HK-2 (cell line): Measurements from ENCODE around the gene ELOVL5.

Experiments used
- DNase-seq: peaks from one replicate; pipeline ENCODE4 v3.0.0-alpha.2; 2018; ENCODE audit not compliant: unreplicated experiment

The ELOVL5 gene

DNA sequence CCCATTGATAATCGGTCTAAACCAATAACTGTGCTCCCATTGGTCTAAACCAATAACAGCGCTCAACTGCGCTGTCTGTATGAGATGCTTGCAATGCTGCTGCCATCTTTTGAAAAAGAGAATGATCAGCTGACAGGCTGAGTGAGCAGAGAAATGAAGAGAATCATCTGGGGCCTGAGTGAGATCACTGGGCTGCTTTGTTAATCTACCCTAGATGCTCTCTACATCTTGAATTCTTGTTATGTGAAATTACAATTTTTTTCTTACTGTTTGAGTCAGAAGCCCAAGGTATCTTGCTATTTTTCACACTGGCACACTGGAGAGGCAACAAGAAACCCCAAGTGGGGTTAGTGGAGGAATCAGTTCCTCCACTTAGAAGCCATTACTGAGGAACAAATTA lies 108.6 kb downstream of the ELOVL5 start:
- no peak for DNase-seq

DNA sequence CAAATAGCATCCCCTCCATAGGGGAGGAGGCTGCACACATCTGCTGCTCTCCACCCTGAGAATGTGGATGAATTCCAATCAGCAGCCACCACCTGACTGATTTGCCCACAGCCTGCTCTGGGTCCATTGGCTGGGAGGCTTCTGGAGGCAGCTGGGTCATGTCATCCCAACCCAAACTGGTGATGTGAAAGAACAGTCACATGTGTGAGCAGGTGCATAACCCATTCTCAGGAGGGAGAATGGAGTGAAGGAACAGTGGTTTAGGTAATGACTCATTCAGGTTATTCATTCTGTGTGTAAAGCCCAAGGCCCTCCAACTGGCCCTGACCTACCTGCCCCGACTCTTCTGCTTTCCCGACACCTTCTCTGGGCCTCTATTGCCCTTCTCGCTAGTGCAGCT lies 109.2 kb downstream of the ELOVL5 start:
- DNase-seq, result no peak

DNA sequence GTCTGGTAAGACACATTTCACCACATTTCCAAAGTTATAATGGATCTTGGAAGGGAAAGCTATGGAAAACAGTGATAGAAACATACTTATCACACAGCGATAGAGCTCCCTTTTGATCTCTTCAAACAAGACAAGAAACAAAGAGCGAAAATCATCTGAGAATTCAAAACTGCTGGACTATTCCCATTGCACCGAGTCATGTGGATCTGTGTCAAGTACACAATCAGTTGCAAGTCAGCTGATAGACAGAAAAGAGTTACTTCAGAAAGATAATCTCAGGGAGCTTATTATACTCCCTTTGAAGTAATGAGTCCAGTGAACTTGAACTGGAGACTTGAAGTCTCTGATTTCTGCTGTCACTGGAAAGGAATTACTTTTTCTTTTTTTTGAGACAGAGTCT lies 110.4 kb downstream of the ELOVL5 start:
- no peak for DNase-seq

DNA sequence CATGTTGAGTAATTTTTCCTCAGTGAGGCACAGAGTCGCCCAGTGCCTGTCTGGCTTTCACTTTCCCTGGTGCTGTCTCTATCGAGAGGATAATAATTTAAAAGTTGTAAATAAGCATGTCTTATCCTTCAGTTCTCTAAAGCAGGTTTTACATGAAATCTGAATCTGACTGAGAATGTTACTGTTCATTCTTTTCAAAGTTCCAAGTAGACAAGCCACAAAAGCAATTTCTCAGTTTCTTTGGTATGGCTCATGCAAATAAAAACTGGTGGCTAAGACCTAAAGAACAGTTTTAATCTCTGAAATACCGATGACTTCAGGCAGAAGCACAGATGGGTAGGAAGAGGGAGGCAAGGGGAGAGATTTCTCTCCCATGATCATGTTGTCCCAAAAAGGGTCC lies 112.5 kb downstream of the ELOVL5 start:
- no peak for DNase-seq

DNA sequence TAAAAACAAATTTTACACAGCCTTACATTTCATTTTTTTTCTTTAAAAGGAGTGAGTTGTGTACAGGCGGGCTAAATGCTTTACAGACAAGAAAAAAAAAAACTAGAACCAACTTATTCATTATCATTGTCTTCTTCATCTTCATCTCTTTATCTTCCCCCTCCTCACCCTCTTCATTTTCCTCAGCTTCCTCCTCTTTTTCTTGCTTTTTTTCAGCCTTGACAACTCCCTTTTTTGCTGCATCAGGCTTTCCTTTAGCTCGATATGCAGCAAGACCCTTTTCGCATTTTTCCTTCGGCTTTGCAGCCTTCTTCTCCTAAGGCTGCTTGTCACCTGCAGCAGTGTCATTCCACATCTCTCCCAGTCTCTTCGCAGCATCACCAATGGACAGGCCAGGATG lies 113.2 kb downstream of the ELOVL5 start:
- DNase-seq, result no peak

DNA sequence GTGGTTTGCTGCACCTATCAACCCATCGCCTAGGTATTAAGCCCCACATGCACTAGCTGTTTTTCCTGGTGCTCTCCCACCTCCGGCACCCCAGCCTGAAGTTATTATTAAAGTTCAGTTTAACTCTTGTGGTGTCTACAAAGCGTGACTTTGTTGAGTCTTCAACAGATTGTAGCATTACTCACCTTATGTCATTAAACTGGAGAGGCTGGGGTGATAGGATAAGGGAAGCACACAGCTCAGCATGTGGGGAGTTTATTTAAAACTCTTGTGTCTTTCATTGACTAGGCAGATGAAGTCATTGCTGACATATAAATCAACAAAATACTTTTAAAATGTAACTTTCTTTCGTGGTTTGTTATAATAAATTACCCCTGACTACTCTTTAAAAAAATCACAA lies 115.4 kb downstream of the ELOVL5 start:
- peak; percentile 21 for DNase-seq

DNA sequence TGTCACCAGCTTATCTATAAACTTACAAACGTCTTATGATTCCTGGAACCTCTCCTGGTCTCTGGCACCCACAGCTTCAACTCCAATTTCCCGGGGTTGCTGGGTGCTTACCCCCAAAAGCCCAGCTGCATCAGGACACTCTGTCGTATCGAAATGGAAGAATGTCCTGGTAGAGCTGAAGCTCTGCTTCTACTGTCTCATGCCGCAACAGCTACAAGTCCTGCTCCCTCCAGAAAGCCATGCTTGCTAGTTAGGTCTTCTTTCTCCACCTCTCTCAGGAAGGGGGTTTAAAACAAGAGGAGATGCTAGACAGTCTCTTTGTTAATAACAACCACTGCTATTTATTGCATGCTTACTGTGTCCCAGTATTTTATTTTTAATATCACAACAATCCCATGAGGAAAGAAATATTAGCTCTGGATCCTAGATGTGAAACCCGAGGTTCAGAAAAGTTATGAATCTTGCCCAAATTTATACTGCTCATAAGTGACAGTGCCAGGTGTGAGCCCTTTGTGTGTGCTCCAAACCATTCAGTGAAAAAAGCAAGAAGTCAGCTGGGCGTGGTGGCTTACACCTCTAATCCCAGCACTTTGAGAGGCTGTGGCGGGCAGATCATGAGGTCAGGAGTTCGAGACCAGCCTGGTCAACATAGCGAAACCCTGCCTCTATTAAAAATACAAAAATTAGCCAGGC lies 117.8 kb downstream of the ELOVL5 start:
- DNase-seq, result no peak

DNA sequence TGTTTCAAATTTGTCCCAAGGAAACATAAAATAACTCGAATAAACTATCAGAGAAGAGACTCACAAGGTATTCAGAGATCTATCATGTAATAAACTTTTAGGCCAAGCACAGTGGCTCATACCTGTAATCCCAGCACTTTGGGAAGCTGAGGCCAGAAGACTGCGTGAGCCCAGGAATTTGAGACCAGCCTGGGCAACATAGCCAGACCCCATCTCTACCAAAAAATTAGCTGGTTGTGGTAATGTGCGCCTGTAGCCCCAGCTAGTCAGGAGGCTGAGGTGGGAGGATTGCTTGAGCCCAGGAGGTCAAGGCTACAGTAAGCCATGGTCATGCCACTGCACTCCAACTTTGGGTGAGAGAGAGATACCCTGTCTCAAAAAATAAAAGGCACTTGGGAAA lies 120.9 kb downstream of the ELOVL5 start:
- DNase-seq, result no peak

DNA sequence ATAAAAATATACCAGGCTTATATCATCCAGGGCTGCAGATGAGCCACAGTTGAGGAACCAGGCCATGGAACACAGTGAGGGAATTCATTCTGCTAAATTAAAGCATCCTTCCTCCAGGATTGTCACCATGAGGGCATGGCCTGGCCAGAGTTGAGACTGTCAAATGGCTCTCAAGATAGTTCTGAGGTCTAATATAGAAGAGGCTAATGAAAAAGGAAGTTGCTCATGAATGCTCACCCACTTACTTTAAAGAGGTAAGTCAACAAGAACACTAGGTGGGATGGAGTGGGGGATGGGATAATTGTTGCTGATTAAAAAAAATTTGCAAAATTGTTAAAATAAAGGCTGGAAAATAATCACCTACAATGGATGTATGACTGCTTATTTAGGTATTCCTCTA lies 128.1 kb downstream of the ELOVL5 start:
- no peak for DNase-seq
